ENCODE results near the gene SRGAP3.
"Not testable (repeated sequence)": the region's sequence is repeated elsewhere in the genome, so short reads cannot be mapped to it uniquely, and the experiment has no call there.

Gene SRGAP3

DNA sequence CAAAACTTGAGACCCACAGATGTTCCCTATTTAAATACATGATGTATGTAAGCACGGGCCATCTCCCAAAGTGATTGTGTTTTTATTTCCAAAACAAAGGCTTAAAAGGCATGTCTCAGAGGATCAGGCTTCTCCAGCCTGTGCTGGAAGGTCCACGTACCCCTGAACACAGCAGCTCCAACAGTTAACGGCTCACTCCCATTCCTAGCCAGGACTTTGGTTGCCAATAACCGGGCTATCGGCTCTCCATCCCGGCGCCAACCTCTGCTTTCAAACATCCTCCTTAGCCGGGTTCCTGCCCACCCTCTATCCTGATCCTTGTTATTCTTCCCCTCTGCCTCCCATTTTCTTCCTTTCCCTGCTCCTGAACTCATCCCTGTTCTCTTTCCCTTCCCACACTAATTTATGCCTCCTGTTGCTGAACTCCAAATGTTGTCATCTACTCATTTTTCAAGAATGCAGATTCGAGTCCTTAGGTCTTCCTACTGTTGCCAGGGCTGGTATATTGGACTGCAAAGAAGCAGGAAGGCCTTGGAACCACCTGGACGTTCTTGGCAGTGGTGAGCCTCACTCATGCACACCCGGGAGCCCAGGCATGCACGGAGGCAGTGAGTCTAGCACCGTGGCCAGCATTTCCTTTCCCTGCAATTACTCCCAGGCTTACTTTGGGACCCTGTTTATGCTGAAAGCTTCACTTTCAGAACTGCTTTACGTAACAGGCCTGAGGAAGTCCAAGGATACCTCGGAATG, 157.8 kb downstream of the SRGAP3 start:
- no peak for DNase-seq (ENCODE audit: low read depth)
- no peak overlapping the region for H3K4me3 ChIP-seq (replicated peaks; ENCODE audit: low read depth, low read length)
- TF ChIP-seq, protein P1, sequence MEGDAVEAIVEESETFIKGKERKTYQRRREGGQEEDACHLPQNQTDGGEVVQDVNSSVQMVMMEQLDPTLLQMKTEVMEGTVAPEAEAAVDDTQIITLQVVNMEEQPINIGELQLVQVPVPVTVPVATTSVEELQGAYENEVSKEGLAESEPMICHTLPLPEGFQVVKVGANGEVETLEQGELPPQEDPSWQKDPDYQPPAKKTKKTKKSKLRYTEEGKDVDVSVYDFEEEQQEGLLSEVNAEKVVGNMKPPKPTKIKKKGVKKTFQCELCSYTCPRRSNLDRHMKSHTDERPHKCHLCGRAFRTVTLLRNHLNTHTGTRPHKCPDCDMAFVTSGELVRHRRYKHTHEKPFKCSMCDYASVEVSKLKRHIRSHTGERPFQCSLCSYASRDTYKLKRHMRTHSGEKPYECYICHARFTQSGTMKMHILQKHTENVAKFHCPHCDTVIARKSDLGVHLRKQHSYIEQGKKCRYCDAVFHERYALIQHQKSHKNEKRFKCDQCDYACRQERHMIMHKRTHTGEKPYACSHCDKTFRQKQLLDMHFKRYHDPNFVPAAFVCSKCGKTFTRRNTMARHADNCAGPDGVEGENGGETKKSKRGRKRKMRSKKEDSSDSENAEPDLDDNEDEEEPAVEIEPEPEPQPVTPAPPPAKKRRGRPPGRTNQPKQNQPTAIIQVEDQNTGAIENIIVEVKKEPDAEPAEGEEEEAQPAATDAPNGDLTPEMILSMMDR (IDR thresholded peaks at IDR 0.05; ENCODE audit: low read length, missing control alignments), result no peak

- H3K4me3 ChIP-seq (replicated peaks; ENCODE audit: low read depth, low read length), result no peak overlapping the region
- DNase-seq (ENCODE audit: low read depth), result peak; percentile 29
- TF ChIP-seq, protein P1 (IDR thresholded peaks at IDR 0.05; ENCODE audit: low read length, missing control alignments), result no peak
These were observed 160.7 kb downstream of the SRGAP3 start for GRCh38 chr3:9088441-9089353.

DNA sequence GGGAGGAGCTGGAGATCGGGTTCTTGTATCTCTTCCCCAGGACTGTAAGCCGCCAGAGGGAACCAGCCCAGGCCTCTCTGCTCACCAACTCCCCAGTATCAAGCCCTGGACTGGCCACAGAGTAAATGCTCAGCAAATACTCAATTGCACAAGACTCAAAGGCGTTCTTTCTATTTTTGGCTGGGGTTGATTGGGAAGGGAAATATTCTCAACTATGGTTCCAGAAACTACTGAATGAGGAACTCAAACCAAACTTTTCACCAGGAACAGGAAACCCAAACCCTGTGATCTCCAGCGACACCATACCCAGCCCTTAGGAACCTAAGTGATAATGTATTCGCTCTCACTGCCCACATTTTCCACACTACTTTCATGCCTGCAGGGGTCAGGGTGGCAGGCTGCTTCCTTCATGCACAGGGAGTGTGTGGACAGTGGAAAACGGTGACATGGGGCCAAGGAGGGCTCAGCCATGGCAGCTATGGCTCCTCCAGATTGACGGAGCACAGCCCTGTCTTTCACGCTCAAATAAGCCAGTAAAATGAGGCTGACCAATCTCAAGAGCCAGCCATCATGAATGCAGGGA, 161.5 kb downstream of the SRGAP3 start:
- no peak overlapping the region for H3K4me3 ChIP-seq (replicated peaks; ENCODE audit: low read depth, low read length)
- DNase-seq (ENCODE audit: low read depth), result no peak
- TF ChIP-seq, protein P1 (IDR thresholded peaks at IDR 0.05; ENCODE audit: low read length, missing control alignments), result no peak

DNA sequence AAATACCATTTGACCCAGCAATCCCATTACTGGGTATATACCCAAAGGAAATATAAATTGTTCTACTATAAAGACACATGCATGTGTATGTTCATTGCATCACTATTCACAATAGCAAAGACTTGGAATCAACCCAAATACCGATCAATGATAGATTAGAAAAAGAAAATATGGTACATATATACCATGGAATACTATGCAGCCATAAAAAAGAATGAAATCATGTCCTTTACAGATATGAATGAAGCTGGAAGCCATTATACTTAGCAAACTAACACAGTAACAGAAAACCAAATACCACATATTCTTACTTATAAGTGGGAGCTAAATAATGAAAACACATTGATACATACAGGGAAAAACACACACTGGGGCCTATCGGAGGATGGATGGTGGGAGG, 164.0 kb downstream of the SRGAP3 start:
- not testable (repeated sequence) for DNase-seq (ENCODE audit: low read depth); H3K4me3 ChIP-seq (replicated peaks; ENCODE audit: low read depth, low read length)

GRCh38 chr3:9081184-9081818, 168.1 kb downstream of the SRGAP3 start:
- TF ChIP-seq, protein P1 (IDR thresholded peaks at IDR 0.05; ENCODE audit: low read length, missing control alignments), result no peak
- DNase-seq (ENCODE audit: low read depth), result no peak
- H3K4me3 ChIP-seq (replicated peaks; ENCODE audit: low read depth, low read length), result no peak overlapping the region

- TF ChIP-seq, protein P1 (IDR thresholded peaks at IDR 0.05; ENCODE audit: low read length, missing control alignments), result no peak
- DNase-seq (ENCODE audit: low read depth), result no peak
- H3K4me3 ChIP-seq (replicated peaks; ENCODE audit: low read depth, low read length), result no peak overlapping the region
These were observed 169.3 kb downstream of the SRGAP3 start for GRCh38 chr3:9080163-9080562.

- no peak overlapping the region for H3K4me3 ChIP-seq (replicated peaks; ENCODE audit: low read depth, low read length)
- DNase-seq (ENCODE audit: low read depth), result no peak
- TF ChIP-seq, protein P1 (IDR thresholded peaks at IDR 0.05; ENCODE audit: low read length, missing control alignments), result no peak
These were observed 169.8 kb downstream of the SRGAP3 start for GRCh38 chr3:9079676-9080075.
